Neutrophil (primary cell): ENCODE results near the gene PGP.
"Not testable (repeated sequence)": the region's sequence is repeated elsewhere in the genome, so short reads cannot be mapped to it uniquely, and the experiment has no call there.

Experiments used
- H3K27ac ChIP-seq: fragments of 200-600 bp; sonication (generic); 2 replicates; pipeline ENCODE4 v1.5.1; 2016; ENCODE audit warnings: mild to moderate bottlenecking, moderate library complexity
- H3K27me3 ChIP-seq: fragments of 200-600 bp; sonication (generic); 2 replicates; pipeline ENCODE4 v1.6.0; 2016; ENCODE audit warnings: mild to moderate bottlenecking
- H3K36me3 ChIP-seq: fragments of 200-600 bp; sonication (generic); 2 replicates; pipeline ENCODE4 v1.5.1; 2017
- H3K4me1 ChIP-seq, 2 experiments: fragments of 200-600 bp in 1 of 2; sonication (generic) in 1 of 2; 1 replicate in 1 of 2; 2 replicates in 1 of 2; pipeline versions ENCODE4 v1.5.1 to v1.6.1; 2013 to 2016; ENCODE audit warnings: low read depth in 1 of 2, low read length in 1 of 2, mild to moderate bottlenecking in 1 of 2, moderate library complexity in 1 of 2; ENCODE audit not compliant: control insufficient read depth in 1 of 2, insufficient read depth in 1 of 2
- H3K4me3 ChIP-seq, 2 experiments: fragments of 200-600 bp in 1 of 2; sonication (generic) in 1 of 2; 1 replicate in 1 of 2; 2 replicates in 1 of 2; pipeline ENCODE4 v1.5.1; 2013 to 2016; ENCODE audit warnings: low read depth in 1 of 2, low read length in 1 of 2, mild to moderate bottlenecking in 1 of 2, moderate library complexity in 1 of 2
- H3K9me3 ChIP-seq: fragments of 200-600 bp; sonication (generic); 2 replicates; pipeline ENCODE4 v1.5.1; 2016
- TF ChIP-seq, protein P1 (sequence below): fragments of 200-600 bp; sonication (generic); IDR thresholded peaks from 2 replicates; pipeline ENCODE4 v1.5.1; 2016; ENCODE audit warnings: antibody characterized with exemption

Gene PGP

DNA sequence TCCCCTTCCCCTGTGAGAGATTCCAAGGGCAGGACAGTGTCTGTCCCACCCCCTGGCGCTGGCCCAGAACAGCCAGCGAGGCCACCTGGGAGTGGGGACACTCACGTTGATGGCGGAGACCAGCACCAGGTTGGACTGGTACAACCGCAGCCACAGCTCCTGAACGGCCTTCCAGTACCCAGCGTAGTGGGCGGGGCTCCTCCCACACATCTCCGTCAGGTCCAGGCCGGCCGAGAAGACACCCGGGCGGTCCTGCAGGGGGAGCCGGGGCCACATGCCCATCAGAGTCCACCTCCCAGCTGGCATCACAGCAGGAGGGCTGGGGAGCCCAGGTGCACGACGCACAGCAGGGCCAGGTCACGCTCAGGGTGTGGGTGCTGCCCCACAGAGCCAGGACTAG, 29.7 kb upstream of the PGP start:
- Histone ChIP-seq H3K4me1 (no peaks in the 10 kb centered on the region), H3K36me3 (peaks cover 61% of the 10 kb centered on the region), H3K27ac (no peak overlapping the region), H3K9me3 (no peaks in the 10 kb centered on the region), H3K4me3 (no peak overlapping the region), H3K27me3 (no peaks in the 10 kb centered on the region)
- TF ChIP-seq, protein P1, sequence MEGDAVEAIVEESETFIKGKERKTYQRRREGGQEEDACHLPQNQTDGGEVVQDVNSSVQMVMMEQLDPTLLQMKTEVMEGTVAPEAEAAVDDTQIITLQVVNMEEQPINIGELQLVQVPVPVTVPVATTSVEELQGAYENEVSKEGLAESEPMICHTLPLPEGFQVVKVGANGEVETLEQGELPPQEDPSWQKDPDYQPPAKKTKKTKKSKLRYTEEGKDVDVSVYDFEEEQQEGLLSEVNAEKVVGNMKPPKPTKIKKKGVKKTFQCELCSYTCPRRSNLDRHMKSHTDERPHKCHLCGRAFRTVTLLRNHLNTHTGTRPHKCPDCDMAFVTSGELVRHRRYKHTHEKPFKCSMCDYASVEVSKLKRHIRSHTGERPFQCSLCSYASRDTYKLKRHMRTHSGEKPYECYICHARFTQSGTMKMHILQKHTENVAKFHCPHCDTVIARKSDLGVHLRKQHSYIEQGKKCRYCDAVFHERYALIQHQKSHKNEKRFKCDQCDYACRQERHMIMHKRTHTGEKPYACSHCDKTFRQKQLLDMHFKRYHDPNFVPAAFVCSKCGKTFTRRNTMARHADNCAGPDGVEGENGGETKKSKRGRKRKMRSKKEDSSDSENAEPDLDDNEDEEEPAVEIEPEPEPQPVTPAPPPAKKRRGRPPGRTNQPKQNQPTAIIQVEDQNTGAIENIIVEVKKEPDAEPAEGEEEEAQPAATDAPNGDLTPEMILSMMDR = no peak

DNA sequence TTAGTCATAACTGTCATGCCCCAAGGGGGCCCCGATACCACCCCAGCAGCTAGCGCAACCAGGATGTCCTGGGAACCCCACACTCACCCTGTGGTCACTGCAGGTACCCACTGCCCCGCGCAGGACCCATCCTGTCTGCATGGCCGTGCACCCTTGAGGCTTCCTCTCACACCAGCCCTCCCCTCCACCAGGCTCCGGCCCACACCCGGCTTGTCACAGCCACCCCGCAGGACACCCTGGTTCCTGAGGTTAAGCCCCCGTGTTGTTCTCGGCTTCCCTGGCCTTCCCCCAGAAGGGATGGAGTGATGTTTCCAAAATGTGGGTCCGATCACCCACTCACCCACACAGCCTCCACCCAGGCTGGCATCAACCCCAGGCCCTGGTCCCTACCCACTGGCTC, 29.1 kb upstream of the PGP start:
- H3K9me3 ChIP-seq = no peaks in the 10 kb centered on the region
- TF ChIP-seq, protein P1 = no peak
- peaks cover 64% of the 10 kb centered on the region for H3K36me3 ChIP-seq
- H3K4me1 ChIP-seq = no peaks in the 10 kb centered on the region
- H3K4me3 ChIP-seq = no peak overlapping the region
- H3K27ac ChIP-seq = no peak overlapping the region
- peaks cover 4% of the 10 kb centered on the region for H3K27me3 ChIP-seq

DNA sequence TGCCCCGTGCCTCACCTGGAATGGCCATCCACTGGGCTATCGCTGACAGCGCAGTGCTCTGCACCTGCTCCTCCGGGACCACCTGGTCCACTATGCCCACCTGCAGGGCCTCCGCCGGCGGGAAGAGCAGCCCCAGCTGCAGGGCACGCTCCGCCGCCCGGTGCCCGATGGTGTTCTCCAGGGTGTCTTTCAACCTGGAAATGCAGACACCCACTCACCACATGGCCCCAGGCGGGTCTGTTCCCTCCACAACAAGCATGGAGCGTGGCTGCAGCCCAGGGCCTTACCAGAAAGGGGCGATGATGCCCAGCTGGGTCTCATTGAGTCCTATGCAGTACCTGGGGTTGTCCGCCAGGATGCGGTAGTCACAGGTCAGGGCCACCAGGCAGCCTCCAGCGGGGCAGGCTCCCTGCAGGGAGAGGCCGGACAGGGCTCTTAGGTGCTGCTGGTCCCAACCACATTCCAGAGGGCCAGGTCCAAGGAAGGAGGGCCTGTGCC, 28.4 kb upstream of the PGP start:
- Histone ChIP-seq H3K9me3 (no peaks in the 10 kb centered on the region), H3K36me3 (peaks cover 68% of the 10 kb centered on the region), H3K27me3 (peaks cover 11% of the 10 kb centered on the region), H3K27ac (no peak overlapping the region), H3K4me1 (no peaks in the 10 kb centered on the region), H3K4me3 (no peak overlapping the region)
- TF ChIP-seq, protein P1 = no peak

DNA sequence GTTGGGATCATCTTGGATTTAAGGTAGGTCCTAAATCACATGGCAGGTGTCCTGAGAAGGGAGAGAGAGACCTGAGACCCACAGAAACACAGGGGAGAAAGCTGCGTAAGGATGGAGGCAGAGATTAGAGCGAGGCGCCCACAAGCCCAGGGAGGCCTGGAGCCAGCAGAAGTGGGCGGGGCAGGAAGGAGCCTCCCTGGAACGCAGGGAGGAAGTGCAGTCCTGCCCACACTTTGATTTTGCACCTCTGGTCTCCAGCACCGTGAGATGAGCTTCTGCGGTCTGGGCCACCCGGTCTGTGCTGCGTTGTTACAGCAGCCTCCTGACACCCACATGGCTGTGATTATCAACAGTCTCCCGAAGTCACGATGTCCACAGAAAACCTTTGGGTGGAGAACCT, 28.0 kb upstream of the PGP start:
- Histone ChIP-seq H3K9me3 (no peaks in the 10 kb centered on the region), H3K27ac (no peak overlapping the region), H3K4me3 (no peak overlapping the region), H3K36me3 (peaks cover 68% of the 10 kb centered on the region), H3K27me3 (peaks cover 16% of the 10 kb centered on the region), H3K4me1 (no peaks in the 10 kb centered on the region)
- TF ChIP-seq, protein P1 = no peak

DNA sequence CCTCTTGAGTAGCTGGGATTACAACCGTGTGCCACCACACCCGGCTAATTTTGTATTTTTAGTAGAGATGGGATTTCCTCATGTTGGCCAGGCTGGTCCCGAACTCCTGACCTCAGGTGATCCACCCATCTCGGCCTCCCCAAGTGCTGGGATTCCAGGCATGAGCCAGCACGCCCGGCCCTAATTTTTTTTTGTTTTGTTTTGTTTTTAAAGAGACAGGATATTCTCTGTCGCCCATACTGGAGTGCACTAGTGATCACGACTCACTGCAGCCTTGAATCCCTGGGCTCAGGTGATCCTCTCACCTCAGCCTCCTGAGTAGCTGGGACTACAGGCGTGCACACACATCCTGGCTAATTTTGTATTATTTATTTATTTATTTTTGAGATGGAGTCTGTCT, 25.7 kb upstream of the PGP start:
- not testable (repeated sequence) for H3K4me1 ChIP-seq, H3K27ac ChIP-seq, H3K9me3 ChIP-seq, H3K4me3 ChIP-seq
- Histone ChIP-seq H3K27me3 (peaks cover 39% of the 10 kb centered on the region), H3K36me3 (peaks cover 63% of the 10 kb centered on the region)

DNA sequence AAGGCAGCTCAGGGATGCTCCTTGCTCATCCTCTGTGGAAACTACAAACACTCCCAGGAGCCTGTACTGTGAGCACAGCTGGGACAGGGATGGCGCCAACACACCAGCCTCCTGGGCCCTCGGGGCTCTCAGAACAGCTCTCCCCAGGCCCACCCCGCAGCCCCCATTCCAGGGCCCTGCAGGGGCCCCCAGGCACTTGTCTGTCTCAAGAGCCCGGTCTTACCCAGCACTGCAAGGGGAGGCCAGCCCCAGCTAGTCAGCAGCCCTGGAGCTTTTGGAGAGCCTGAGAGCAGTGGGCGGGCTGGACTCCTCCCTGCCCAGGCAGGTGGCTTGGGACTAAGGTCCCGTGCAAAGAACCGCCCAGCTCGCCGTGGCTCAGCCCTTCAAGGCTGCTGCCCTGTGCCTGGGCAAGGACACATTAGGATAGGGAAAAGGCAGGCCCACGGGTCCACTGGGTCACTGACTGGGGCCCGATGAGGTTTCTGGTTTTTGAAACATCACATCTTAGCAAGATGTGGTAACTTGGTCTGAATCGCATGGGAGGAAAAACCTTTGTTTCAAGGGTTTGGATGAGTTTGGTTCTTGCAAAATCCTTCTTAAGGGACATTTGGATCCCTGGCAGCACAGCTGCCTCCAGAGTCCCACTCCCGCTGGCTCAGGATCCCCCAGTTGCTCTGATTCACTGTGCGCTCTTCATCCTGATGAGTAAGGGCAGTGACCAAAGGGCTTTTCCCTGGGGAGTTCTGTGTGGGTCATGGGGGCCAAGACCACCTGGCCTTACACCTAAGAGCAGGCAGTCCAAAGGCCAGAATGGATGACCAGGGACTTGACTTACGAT, 24.4 kb upstream of the PGP start:
- H3K4me3 ChIP-seq = no peak overlapping the region
- H3K36me3 ChIP-seq = peaks cover 63% of the 10 kb centered on the region
- H3K27me3 ChIP-seq = peaks cover 45% of the 10 kb centered on the region
- H3K27ac ChIP-seq = no peak overlapping the region
- TF ChIP-seq, protein P1 = no peak
- no peaks in the 10 kb centered on the region for H3K9me3 ChIP-seq
- no peaks in the 10 kb centered on the region for H3K4me1 ChIP-seq
